Fibroblast of lung (primary cell): Measurements from ENCODE around the gene MLXIP. TPM values are rescaled to one million over a fixed set of nuclear protein-coding genes. Genes with fewer than 3 reads are reported as not detected.

Experiments used
- DNase-seq, 2 donors: peaks; one replicate each; pipeline versions ENCODE4 v3.0.0 to v3.0.0-alpha.2; 2010; ENCODE audit warnings: low read depth in 2 of 2
- H2AFZ ChIP-seq: 2 replicates; pipeline ENCODE4 v1.5.1; 2012; ENCODE audit warnings: low read length, control low read depth, inconsistent platforms
- H3K27ac ChIP-seq: 2 replicates; pipeline ENCODE4 v1.5.1; 2011; ENCODE audit warnings: low read length, control low read depth; ENCODE audit not compliant: insufficient read depth
- H3K27me3 ChIP-seq: 2 replicates; pipeline ENCODE4 v1.5.1; 2011; ENCODE audit warnings: mild to moderate bottlenecking, low read length; ENCODE audit not compliant: control insufficient read depth, insufficient read depth
- H3K36me3 ChIP-seq: 2 replicates; pipeline ENCODE4 v1.5.1; 2011; ENCODE audit warnings: low read length; ENCODE audit not compliant: control insufficient read depth, insufficient read depth
- H3K4me1 ChIP-seq: 2 replicates; pipeline ENCODE4 v1.5.1; 2011; ENCODE audit warnings: low read length; ENCODE audit not compliant: control insufficient read depth, insufficient read depth; ENCODE audit errors: extremely low read depth
- H3K4me2 ChIP-seq: 2 replicates; pipeline ENCODE4 v1.5.1; 2011; ENCODE audit warnings: low read length, control low read depth; ENCODE audit not compliant: insufficient read depth; ENCODE audit errors: extremely low read depth
- H3K4me3 ChIP-seq, 4 experiments: fragments of 200-600 bp in 1 of 4; sonication (generic) in 1 of 4; replicated peaks in 1 of 4; 2 replicates each; pipeline ENCODE4 v1.5.1; 2011 to 2016; ENCODE audit warnings: low read length in 4 of 4, low read depth in 3 of 4, mild to moderate bottlenecking in 3 of 4, control low read depth in 2 of 4, inconsistent platforms in 1 of 4, mixed read lengths in 1 of 4; ENCODE audit not compliant: insufficient read depth in 1 of 4; ENCODE audit errors: control extremely low read depth in 1 of 4
- H3K79me2 ChIP-seq: 2 replicates; pipeline ENCODE4 v1.5.1; 2012; ENCODE audit warnings: mild to moderate bottlenecking, low read length, inconsistent platforms; ENCODE audit not compliant: control insufficient read depth, insufficient read depth
- H3K9ac ChIP-seq: 2 replicates; pipeline ENCODE4 v1.5.1; 2011; ENCODE audit warnings: mild to moderate bottlenecking, low read length, control low read depth; ENCODE audit not compliant: insufficient read depth
- H3K9me3 ChIP-seq: 2 replicates; pipeline ENCODE4 v1.5.1; 2012; ENCODE audit warnings: low read depth, low read length; ENCODE audit not compliant: control insufficient read depth, insufficient read depth
- H4K20me1 ChIP-seq: 2 replicates; pipeline ENCODE4 v1.5.1; 2011; ENCODE audit warnings: low read length; ENCODE audit not compliant: control insufficient read depth, insufficient read depth; ENCODE audit errors: extremely low read depth
- EZH2 ChIP-seq: IDR thresholded peaks from 2 replicates; pipeline ENCODE4 v1.5.1; 2012; ENCODE audit warnings: low read length, control low read depth, mild to moderate bottlenecking; ENCODE audit errors: missing control alignments
- polyA plus RNA-seq, 2 donors: library from polyadenylated mRNA; depleted of rRNA in 1 of 2; stranded (reverse) in 1 of 2; unstranded in 1 of 2; fragments of >200 nt; gene quantifications; 2 replicates each; pipeline ENCODE4 v1.2.1, GENCODE V29; 2011 to 2012; ENCODE audit warnings: missing spikeins in 1 of 2
- total RNA-seq: library from RNA; depleted of rRNA; stranded (reverse); fragments of >200 nt; gene quantifications from 2 replicates; pipeline ENCODE4 v1.2.1, GENCODE V29; 2014
- TF ChIP-seq, protein P1 (sequence below), 2 donors: IDR thresholded peaks in 1 of 2; conservative IDR thresholded peaks in 1 of 2; 1 replicate in 1 of 2; 2 replicates in 1 of 2; pipeline ENCODE4 v1.5.1; 2011 to 2012; ENCODE audit warnings: low read length in 2 of 2, control low read depth in 1 of 2, inconsistent platforms in 1 of 2, low read depth in 1 of 2, mild to moderate bottlenecking in 1 of 2

MLXIP gene
- total and polyA plus RNA-seq, 2 donors (not counting 1 experiment from before 2014, with no cell fraction given), result 6.6 to 17.0 TPM

DNA sequence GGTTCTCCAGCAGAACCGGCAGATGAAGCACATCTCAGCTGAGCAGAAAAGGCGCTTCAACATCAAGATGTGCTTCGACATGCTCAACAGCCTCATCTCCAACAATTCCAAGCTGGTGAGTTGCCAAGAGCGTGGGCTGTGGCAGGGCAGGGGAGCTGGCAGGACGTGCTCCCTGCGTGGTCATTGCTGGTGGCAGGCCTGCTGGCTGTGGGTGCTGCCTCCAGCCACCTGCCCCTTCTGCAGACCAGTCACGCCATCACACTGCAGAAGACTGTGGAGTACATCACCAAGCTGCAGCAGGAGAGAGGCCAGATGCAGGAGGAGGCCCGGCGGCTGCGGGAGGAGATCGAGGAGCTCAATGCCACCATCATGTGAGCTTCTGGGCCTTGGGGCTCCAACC lies 59.6 kb downstream of the MLXIP start:
- Histone ChIP-seq H3K4me2 (no peak overlapping the region), H3K79me2 (no peaks in the 10 kb centered on the region), H3K4me1 (no peaks in the 10 kb centered on the region), H3K36me3 (peaks cover 24% of the 10 kb centered on the region), H3K4me3 (no peak overlapping the region), H3K27me3 (no peaks in the 10 kb centered on the region), H3K27ac (no peak overlapping the region), H2AFZ (no peak overlapping the region), H3K9ac (no peak overlapping the region), H3K9me3 (no peaks in the 10 kb centered on the region), H4K20me1 (no peaks in the 10 kb centered on the region)
- TF ChIP-seq EZH2, result no peak
- TF ChIP-seq, protein P1, sequence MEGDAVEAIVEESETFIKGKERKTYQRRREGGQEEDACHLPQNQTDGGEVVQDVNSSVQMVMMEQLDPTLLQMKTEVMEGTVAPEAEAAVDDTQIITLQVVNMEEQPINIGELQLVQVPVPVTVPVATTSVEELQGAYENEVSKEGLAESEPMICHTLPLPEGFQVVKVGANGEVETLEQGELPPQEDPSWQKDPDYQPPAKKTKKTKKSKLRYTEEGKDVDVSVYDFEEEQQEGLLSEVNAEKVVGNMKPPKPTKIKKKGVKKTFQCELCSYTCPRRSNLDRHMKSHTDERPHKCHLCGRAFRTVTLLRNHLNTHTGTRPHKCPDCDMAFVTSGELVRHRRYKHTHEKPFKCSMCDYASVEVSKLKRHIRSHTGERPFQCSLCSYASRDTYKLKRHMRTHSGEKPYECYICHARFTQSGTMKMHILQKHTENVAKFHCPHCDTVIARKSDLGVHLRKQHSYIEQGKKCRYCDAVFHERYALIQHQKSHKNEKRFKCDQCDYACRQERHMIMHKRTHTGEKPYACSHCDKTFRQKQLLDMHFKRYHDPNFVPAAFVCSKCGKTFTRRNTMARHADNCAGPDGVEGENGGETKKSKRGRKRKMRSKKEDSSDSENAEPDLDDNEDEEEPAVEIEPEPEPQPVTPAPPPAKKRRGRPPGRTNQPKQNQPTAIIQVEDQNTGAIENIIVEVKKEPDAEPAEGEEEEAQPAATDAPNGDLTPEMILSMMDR (conservative IDR thresholded peaks at IDR 0.05 in 1 of 2, IDR thresholded peaks at IDR 0.05 in 1 of 2; ENCODE audit: low read depth in 1 of 2, low read length in 2 of 2), result no peak
- no peak for DNase-seq

DNA sequence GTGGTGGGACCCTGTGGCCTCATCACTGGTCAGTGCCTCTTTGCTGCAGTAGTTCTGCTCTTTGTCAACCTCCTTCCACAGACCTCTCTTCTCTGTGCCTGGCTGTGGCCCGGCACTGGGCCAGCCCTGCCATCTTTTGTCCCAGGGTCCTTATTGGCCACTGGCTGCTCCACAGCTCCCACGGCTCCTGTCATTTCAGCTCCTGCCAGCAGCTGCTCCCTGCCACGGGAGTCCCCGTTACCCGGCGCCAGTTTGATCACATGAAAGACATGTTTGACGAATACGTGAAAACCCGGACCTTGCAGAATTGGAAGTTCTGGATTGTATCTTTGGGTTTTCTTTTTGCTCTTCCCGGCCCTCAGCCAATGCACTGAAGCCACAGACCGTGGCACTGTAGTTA lies 60.1 kb downstream of the MLXIP start:
- H3K9me3 ChIP-seq, result no peaks in the 10 kb centered on the region
- H3K27ac ChIP-seq, result no peak overlapping the region
- H3K27me3 ChIP-seq, result no peaks in the 10 kb centered on the region
- no peak overlapping the region for H3K9ac ChIP-seq
- H3K79me2 ChIP-seq, result no peaks in the 10 kb centered on the region
- H3K4me1 ChIP-seq, result no peaks in the 10 kb centered on the region
- H3K36me3 ChIP-seq, result peaks cover 21% of the 10 kb centered on the region
- H3K4me3 ChIP-seq, result no peak overlapping the region
- H2AFZ ChIP-seq, result no peak overlapping the region
- no peak for DNase-seq
- H4K20me1 ChIP-seq, result no peaks in the 10 kb centered on the region
- H3K4me2 ChIP-seq, result no peak overlapping the region
- TF ChIP-seq EZH2, result no peak

DNA sequence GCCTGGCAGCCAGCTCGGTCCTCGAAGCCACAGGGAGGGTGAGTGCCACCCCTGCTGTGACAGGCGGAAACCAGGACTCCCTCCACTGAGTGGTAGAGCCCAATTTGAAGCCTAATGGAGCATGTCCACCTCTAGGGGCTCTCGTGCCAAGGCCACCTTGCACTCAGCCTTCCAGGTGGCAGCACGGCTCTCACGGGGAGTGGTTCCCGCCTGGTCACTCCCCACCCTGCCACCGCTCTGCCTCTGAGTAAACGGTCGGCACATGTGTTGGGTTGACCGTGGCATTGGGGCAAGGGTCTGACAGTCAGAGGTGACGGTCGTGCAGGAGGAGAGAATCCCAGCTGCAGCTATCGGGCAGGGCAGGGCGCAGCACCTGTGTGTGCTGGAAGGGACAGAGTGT lies 60.7 kb downstream of the MLXIP start:
- H3K9ac ChIP-seq, result no peak overlapping the region
- no peak overlapping the region for H2AFZ ChIP-seq
- H3K79me2 ChIP-seq, result no peaks in the 10 kb centered on the region
- peaks cover 19% of the 10 kb centered on the region for H3K36me3 ChIP-seq
- no peak overlapping the region for H3K4me3 ChIP-seq
- no peaks in the 10 kb centered on the region for H3K9me3 ChIP-seq
- no peaks in the 10 kb centered on the region for H4K20me1 ChIP-seq
- H3K27ac ChIP-seq, result no peak overlapping the region
- DNase-seq, result no peak
- no peaks in the 10 kb centered on the region for H3K4me1 ChIP-seq
- no peak overlapping the region for H3K4me2 ChIP-seq
- H3K27me3 ChIP-seq, result no peaks in the 10 kb centered on the region
- TF ChIP-seq, protein P1 (conservative IDR thresholded peaks at IDR 0.05 in 1 of 2, IDR thresholded peaks at IDR 0.05 in 1 of 2; ENCODE audit: low read depth in 1 of 2, low read length in 2 of 2), result no peak
- TF ChIP-seq EZH2, result no peak
